KOPT-K1 (cell line): ENCODE measurements around the gene ZNF222.

Experiments
- H3K27ac ChIP-seq: fragments of 200-600 bp; sonication (generic); 2 replicates; pipeline ENCODE4 v1.5.1; 2016; ENCODE audit warnings: antibody characterized with exemption, mild to moderate bottlenecking, low read depth, low read length; ENCODE audit not compliant: poor library complexity, severe bottlenecking
- H3K36me3 ChIP-seq: fragments of 200-600 bp; sonication (generic); 2 replicates; pipeline ENCODE4 v1.5.1; 2017; ENCODE audit warnings: antibody characterized with exemption, mild to moderate bottlenecking, low read length, moderate library complexity; ENCODE audit not compliant: insufficient read depth
- H3K9me3 ChIP-seq: fragments of 200-600 bp; sonication (generic); 2 replicates; pipeline ENCODE4 v1.5.1; 2017; ENCODE audit warnings: antibody characterized with exemption, low read length, mild to moderate bottlenecking; ENCODE audit not compliant: insufficient read depth, poor library complexity, severe bottlenecking

Gene ZNF222

DNA sequence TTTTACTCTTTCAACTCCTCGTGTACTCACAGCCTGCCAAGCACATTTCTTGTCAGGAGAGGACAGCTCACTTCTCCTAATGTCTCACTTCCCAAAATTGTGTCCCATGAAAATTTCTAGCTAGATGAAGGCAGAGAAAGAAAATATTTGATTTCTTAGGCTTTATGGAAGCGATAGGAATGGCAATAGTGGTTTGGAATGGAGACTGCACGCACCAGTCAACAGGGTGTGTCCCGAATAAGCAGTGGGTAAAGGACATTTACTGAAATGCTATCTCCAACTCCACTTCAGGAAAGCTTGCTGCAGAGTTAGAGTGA lies 321 bp upstream of the ZNF222 start:
- H3K9me3 ChIP-seq, result peaks cover 23% of the 10 kb centered on the region
- peak overlapping the region; percentile 60 for H3K27ac ChIP-seq
- H3K36me3 ChIP-seq, result peaks cover 33% of the 10 kb centered on the region

DNA sequence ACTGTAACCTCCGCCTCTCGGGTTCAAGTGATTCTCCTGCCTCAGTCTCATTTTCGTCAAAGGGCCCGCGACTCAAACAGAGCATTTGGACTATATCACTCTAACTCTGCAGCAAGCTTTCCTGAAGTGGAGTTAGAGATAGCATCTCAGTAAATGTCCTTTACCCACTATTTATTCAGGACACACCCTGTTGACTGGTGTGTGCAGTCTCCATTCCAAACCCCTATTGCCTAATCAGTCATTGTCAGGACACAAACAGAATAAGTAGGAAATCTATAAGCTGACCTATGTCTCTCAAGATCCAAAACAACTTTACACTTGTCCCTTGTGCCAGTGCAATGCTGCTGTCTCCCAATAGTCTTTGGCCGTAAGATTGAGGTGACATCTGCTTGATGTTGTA lies 1.4 kb downstream of the ZNF222 start:
- no peak overlapping the region for H3K27ac ChIP-seq
- H3K36me3 ChIP-seq, result peaks cover 50% of the 10 kb centered on the region
- peaks cover 40% of the 10 kb centered on the region for H3K9me3 ChIP-seq

DNA sequence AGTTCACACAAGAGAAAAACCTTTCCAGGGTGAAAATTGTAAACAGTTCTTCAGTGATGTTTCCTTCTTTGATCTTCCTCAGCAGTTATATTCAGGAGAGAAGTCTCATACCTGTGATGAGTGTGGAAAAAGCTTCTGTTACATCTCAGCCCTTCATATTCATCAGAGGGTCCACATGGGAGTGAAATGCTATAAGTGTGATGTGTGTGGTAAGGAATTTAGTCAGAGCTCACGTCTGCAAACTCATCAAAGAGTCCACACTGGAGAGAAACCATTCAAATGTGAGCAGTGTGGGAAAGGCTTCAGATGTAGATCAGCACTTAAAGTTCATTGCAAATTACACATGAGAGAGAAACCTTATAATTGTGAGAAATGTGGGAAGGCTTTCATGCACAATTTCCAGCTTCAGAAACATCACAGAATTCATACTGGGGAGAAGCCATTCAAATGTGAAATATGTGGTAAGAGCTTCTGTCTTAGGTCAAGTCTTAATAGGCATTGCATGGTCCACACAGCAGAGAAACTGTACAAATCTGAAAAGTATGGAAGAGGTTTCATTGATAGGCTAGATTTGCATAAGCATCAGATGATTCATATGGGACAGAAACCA lies 6.9 kb downstream of the ZNF222 start:
- Histone ChIP-seq H3K9me3 (peaks cover 82% of the 10 kb centered on the region), H3K27ac (no peak overlapping the region), H3K36me3 (peaks cover 57% of the 10 kb centered on the region)

DNA sequence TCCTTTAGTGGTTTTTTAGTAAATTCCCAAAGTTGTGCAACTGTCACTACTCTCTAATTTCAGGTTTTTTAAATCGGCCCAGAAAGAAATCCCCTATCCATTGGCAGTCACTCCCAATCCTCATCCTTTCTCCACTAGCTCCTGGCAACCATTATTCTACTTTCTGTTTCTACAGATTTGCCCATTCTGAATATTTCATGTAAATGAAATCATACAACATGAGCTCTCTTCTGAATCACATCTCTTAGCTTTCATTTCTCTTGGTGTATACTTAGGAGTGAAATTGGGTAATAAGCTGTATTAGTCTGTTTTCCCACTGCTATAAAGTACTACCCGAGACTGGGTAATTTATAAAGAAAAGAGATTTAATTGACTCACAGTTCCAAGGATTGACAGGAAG lies 17.0 kb downstream of the ZNF222 start:
- Histone ChIP-seq H3K27ac (no peak overlapping the region), H3K36me3 (no peaks in the 10 kb centered on the region), H3K9me3 (peaks cover 5% of the 10 kb centered on the region)

DNA sequence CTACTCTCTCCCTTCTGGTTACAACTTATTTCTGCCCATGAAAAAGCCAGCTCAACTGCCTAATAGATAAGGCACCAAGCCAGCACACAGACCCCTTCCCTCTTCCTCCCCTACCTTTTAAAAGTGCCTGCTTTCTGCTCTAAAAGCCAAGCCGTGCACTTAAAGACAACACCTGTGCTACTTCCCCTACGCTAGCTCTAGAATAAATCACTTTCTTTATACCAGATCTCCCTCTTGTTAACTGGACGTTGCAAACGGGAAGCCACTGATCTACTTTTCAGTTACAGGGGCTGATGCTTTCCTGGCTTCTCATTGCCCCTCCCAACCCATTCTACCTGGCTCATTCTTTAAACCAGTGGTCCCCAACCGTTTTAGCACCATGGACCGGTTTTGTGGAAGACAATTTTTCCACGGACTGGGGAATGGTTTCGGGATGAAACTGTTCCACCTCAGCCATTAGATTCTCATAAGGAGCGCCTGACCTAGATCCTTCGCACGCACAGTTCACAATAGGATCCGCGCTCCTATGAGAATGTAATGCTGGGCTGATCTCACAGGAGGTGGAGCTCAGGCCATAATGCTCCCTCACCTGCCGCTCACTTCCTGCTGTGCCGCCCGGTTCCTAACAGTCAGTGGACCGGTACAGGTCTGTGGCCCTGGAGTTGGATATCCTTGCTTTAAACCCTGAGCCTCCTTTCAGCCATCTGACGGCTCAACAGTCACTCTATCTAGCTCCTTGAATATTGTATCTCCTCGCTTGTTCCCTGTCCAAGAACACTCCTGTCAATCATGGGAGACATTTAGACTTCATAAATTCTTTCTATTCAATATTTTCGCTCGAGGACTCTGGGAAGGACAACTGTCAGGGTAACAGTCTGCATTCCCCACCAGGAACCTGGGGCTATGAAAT lies 25.8 kb downstream of the ZNF222 start:
- Histone ChIP-seq H3K27ac (no peak overlapping the region), H3K36me3 (no peaks in the 10 kb centered on the region), H3K9me3 (peaks cover 29% of the 10 kb centered on the region)

DNA sequence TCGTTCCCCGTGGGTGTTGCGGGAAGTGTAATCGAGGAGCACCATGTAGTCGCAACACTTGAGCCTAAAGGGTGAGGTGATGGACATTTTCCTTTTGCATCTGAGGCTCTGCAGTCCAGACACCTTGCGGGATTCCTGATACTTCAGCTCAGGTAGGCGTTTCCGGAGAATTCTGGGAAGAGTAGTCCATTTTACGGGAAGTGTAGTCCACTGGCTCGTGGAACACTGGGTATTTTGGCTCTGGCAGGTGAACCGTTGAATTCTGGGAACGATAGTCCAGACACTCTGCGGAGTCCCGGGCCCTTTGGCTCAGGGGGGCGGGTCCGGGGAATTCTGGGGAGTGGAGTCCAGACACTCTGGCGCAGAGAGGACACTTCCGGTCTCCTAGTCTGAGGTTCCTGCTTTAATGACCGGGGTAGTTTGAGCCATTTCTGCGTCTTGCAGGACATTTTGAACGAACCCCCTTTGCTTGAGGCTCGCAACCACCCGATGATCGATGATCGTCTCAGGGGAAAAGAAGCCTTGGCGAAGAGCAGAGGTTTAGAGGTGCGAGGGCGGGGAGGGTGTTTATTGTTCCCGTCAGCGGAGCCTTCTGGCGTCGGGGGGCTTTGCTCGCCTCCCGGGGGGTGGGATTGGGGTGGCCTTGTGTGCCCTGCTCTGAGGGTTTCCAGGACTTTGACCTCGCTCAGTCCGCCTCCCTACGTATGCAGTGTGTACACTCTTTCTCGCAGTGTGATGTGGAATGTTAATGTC lies 26.6 kb downstream of the ZNF222 start, which contains the start of gene ZNF223:
Gene ZNF223, plus strand, starts transcription at position 387 of the 753 bp plus-strand sequence. CDS start 3,141 bp downstream, outside the sequence.
- Histone ChIP-seq H3K27ac (no peak within 1 kb of the TSS), H3K9me3 (peaks cover 30% of the 10 kb centered on the region), H3K36me3 (no peaks in the 10 kb centered on the region)

DNA sequence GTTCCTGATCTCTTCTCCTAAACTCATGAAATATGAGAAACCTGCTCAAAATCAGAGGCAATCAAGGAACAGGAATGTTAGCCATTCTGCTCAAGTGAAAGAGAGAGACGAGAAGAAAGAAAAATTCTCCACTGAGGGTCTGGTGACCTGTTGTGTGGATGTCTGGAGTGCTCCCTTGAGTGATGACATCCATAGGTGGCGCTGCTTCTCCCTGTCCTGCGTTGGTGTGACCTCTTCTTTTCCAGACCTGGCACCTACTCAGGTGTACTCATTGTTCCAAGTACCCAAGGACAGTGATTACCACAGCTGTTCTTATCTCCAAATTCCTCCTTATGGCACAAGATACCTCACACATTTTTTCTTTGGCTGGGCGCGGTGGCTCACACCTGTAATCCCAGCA lies 30.7 kb downstream of the ZNF222 start:
- Histone ChIP-seq H3K27ac (no peak overlapping the region), H3K36me3 (no peaks in the 10 kb centered on the region), H3K9me3 (peaks cover 34% of the 10 kb centered on the region)

DNA sequence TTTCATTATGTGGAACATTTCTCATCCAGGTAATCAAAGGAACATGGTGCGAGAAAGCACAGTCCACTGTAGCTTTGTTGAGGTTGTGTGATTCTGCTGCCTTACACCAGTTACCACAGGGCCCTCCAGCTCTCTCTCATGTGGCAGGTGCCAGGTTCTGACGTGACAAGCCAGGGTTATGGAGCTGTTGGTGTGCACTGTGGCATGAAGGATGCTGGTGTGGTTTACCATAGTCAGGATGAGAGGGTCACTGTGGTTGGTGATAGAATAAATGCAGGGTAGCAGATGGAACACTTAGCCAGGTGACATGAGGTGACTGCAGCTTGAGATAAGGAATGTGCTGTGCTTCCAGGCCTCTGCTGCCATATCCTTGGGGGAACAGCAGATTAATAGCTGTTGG lies 34.0 kb downstream of the ZNF222 start:
- Histone ChIP-seq H3K36me3 (no peaks in the 10 kb centered on the region), H3K27ac (no peak overlapping the region), H3K9me3 (peaks cover 22% of the 10 kb centered on the region)

DNA sequence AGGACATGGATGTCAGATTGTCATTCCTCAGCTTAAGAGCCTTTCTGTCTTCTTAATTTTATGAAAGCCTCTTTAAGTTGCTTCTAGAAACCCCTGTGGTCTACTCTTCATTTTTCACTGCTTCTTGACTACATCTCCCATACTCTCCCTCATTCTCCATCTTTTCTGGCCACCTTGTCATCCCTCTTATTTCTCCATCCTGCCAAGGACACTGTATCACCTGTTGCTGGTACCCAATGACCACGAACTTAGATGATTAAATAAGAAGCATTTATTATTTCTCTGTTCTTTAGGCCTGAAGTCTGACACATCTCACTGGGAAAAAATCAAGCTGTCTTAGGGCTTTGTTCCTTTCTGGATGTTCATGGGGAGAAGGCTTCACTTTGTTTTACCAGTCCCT lies 35.9 kb downstream of the ZNF222 start:
- Histone ChIP-seq H3K9me3 (peaks cover 23% of the 10 kb centered on the region), H3K27ac (no peak overlapping the region), H3K36me3 (no peaks in the 10 kb centered on the region)

DNA sequence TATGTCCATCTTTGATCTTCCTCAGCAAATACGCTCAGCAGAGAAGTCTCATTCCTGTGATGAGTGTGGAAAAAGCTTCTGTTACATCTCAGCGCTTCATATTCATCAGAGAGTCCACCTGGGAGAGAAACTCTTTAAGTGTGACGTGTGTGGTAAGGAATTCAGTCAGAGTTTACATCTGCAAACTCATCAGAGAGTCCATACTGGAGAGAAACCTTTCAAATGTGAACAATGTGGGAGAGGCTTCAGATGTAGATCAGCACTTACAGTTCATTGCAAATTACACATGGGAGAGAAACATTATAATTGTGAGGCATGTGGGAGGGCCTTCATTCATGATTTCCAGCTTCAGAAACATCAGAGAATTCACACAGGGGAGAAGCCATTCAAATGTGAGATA lies 41.1 kb downstream of the ZNF222 start:
- Histone ChIP-seq H3K27ac (no peak overlapping the region), H3K9me3 (peaks cover 48% of the 10 kb centered on the region), H3K36me3 (no peaks in the 10 kb centered on the region)

DNA sequence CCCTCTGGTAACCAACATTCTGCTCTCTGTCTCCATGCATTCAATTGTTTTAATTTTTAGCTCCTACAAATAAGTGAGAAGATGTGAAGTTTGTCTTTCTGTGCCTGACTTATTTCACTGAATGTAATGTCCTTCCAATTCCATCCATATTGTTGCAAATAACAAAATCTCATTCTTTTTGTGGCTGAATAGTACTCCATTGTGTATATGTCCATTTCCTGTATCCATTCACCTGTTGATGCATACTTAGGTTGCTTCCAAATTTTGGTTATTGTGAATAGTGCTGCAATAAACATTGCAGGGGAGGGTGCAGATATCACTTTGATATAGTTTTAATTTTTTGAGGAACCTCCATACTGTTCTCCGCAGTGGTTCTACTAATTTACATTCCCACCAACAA lies 44.2 kb downstream of the ZNF222 start:
- no peak overlapping the region for H3K27ac ChIP-seq
- peaks cover 43% of the 10 kb centered on the region for H3K9me3 ChIP-seq
- H3K36me3 ChIP-seq, result no peaks in the 10 kb centered on the region

DNA sequence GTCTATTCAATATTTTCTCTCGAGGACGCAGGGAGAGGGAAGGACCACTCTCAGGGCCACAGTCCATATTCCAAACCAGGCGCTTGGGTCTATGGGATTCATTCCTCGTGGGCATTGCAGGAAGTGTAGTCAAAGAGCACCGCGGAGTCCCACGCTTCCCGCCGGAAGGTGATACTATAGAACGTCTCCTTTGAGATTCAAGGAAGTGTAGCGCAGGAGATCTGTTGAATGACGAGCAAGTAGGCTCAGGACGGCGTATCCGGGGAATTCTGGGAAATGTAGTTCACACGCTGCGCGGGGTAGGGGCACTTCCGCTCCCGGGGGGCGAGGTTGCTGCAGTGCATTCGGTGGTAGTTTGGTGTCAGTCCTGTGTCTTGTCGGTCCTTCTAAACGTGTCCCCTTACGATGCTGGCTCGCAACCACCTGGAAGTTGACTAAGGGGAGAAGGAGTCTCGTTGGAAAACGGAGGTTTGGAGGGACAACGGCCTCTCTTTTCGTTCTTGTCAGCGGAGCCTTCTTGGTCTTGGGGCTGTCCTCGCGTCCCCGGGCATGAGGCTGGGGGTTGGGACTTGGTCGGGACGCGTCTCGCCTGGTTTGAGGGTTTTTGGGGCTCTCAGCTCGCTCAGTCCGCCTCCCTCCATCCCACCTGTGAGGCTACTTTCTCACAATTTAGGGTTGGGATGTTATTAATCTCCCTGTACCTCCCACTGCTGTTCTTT lies 46.8 kb downstream of the ZNF222 start, which contains the start of gene ZNF284:
Gene ZNF284, plus strand, starts transcription at position 336 of the 719 bp plus-strand sequence. CDS start 4,231 bp downstream, outside the sequence.
- H3K27ac ChIP-seq, result peak within 1 kb of the TSS; percentile 44
- H3K36me3 ChIP-seq, result no peaks in the 10 kb centered on the region
- H3K9me3 ChIP-seq, result peaks cover 20% of the 10 kb centered on the region

DNA sequence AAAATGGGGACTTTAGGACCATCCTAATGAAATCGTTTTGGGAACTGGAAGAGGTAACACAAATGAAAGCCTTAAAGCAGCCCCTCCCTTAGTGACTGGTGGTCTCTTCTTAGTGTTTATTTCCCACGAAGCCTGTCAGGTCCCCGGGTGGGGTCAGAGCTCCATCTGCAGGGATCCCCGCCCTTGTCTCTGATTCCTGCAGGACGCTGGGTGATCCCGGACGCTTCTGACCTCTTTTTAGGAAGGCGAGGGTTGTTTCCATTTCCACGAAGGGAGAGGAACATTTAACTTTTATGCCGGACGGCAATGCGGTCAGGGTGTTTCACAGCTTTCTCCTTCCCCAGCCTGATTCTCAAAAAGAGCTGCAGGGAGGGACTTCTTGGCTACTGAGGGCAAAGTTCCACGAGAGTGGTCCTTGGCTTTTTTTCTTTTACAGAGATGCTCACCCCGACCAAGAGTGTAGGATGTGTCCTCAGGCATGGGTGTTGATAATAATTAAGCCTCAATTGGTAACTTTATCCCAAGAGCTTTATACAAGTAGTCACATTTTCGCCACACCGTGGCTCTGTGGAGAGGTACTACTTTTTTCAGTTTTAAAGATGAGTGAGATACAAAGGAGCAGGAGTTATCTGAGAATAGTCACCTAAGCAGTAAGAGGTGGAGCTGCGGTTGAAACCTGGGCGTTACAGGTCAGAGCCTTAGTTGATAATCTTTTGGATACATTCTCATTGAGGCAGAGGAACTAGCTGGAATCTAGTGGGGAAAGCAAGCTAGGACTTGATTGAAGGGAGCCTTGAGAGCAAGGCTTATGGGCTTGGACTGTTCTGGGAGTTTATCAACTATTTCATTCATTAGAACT lies 47.6 kb downstream of the ZNF222 start:
- H3K27ac ChIP-seq, result peak overlapping the region; percentile 44
- no peaks in the 10 kb centered on the region; the same call in 1 of the 2 replicates for H3K36me3 ChIP-seq
- H3K9me3 ChIP-seq, result peaks cover 12% of the 10 kb centered on the region

DNA sequence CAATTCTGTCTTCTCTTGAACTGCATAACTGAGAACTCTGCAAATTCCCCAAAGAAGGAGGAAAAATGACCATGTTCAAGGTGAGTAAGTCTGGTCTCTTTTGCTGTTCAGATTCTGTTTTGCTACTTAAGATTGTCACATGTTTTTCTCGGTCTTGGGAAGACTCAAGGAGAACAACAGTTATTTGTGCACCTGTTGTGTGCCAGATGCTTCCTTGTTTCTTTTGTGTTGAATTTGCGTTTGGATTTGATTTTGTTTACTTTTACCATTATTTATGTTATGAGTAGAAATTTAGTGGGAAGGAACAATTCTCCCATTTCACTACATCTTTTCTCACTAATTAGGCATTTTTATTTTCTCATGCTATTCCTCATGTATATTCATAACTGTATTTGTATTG lies 51.1 kb downstream of the ZNF222 start:
- peaks cover 6% of the 10 kb centered on the region; the same call in 1 of the 2 replicates for H3K36me3 ChIP-seq
- no peak overlapping the region for H3K27ac ChIP-seq
- no peaks in the 10 kb centered on the region for H3K9me3 ChIP-seq
